GM21526 (cell line): ENCODE measurements around the gene HDLBP.
A peak's percentile ranks its signal among the peaks of the same experiment; 100 is the strongest.

Experiments
- ATAC-seq: cut with Tn5 transposase; IDR thresholded peaks from one replicate; pipeline ENCODE4 v1.9.1; 2021; ENCODE audit warnings: moderate library complexity; ENCODE audit not compliant: unreplicated experiment, low FRiP score

HDLBP gene, protein sequence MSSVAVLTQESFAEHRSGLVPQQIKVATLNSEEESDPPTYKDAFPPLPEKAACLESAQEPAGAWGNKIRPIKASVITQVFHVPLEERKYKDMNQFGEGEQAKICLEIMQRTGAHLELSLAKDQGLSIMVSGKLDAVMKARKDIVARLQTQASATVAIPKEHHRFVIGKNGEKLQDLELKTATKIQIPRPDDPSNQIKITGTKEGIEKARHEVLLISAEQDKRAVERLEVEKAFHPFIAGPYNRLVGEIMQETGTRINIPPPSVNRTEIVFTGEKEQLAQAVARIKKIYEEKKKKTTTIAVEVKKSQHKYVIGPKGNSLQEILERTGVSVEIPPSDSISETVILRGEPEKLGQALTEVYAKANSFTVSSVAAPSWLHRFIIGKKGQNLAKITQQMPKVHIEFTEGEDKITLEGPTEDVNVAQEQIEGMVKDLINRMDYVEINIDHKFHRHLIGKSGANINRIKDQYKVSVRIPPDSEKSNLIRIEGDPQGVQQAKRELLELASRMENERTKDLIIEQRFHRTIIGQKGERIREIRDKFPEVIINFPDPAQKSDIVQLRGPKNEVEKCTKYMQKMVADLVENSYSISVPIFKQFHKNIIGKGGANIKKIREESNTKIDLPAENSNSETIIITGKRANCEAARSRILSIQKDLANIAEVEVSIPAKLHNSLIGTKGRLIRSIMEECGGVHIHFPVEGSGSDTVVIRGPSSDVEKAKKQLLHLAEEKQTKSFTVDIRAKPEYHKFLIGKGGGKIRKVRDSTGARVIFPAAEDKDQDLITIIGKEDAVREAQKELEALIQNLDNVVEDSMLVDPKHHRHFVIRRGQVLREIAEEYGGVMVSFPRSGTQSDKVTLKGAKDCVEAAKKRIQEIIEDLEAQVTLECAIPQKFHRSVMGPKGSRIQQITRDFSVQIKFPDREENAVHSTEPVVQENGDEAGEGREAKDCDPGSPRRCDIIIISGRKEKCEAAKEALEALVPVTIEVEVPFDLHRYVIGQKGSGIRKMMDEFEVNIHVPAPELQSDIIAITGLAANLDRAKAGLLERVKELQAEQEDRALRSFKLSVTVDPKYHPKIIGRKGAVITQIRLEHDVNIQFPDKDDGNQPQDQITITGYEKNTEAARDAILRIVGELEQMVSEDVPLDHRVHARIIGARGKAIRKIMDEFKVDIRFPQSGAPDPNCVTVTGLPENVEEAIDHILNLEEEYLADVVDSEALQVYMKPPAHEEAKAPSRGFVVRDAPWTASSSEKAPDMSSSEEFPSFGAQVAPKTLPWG (N-terminal part only)

DNA sequence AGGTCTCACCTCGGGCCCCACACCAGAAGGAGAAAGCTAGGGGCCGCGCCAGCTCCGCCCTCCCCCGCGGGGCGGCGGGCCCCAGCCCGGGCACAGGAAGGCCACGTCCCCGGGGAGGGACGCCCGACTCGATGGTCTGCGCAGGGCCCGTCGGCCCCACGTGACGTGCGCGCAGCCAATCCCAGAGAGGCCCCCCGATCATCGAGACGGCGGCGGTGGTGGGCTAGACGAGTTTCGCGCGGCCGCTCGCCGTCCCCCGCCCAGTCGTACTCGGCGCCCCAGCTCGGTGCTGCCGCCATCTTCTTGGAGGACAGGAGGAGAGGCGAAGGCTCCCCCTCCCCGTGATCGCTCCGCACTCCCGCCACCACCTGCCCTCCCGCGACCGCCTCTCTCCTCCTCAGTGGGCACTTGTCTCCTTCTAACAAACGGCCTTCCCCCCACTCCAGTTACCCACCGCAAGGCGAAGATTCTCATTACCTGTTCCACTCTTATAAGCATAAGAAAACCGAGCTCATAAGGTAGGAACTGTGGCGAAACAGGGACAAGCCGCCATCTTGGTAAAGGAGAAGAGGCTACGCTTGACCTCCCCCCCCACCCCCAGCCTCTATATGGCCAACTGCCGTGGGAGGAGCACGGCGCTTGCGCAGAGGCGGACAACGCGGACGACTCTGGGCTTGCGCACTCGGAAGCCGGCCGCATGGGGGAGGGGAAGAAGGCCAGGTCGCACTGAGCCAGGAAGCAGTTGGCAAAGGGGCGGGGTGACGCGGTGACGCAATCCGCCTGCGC, at the start of gene HDLBP:
Gene HDLBP (minus strand): TSS at position 580 of the 786 bp plus-strand sequence. CDS start 48,803 bp downstream, outside the sequence.
- ATAC-seq: peak; percentile 69

DNA sequence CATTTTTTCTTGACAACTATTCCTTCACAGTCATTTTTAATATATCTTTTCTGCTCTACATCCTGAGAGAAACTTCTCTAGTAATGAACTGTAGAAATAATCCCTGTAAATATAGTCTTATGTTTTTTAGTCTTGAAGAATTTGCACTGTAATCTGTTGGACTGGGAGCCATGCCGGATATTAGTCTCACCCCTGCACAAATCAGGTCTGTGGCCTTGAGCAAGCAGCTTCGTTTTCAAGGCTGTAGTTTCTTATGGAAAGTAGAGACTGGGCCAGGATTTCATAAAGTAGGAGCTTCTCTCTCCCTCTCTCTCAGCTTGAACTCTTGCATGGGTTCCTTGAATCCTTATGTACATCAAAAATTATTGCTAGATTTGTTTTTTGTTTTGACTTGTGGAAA, 49.3 kb upstream of the HDLBP start:
- ATAC-seq: no peak

DNA sequence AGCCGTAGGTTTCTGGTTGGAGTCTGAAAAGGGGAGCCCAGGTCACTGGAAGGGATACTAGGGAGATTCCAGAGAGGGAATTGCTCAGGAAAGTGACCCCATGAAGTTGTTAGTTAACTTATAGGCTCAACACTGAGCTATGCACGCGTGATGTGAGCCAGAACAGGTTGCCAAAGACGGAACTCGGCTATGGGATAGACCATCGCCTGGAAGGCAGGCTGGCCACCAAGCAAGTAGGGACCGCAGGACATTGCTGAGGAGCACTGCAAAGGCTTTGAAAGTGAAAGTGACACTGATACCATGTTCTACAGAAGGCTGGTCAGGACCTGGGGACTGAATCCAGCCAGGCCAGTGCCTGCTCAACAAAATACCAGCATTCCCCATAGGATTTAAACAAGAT, 48.0 kb upstream of the HDLBP start:
- ATAC-seq: no peak

DNA sequence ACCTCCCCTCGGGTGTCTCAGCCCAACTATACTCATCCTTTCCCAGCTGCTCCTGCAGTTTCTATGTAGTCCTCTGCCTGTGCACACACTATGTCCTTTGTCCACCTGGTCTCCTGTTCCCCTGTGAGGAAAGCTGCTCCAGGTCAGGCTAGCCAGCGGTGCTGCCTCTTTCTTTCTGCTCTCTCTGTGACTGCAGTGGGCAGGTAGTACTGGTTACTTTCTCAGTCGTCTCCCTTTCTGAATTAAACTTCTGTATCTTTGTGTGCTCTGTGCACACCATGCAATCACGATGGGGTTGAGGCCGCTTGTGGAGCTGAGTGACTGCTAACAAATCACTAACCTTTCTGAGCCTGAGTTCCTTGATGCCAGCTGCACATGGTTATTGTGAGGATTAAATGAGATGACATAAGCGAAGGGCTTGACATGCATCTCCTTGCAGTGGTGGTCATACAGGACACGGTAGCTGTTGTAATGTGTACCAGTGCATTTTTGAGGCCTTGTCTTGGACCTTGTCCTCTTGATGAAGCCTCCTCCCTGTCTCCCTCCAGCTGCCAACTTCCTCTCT, 44.1 kb upstream of the HDLBP start:
- no peak for ATAC-seq

DNA sequence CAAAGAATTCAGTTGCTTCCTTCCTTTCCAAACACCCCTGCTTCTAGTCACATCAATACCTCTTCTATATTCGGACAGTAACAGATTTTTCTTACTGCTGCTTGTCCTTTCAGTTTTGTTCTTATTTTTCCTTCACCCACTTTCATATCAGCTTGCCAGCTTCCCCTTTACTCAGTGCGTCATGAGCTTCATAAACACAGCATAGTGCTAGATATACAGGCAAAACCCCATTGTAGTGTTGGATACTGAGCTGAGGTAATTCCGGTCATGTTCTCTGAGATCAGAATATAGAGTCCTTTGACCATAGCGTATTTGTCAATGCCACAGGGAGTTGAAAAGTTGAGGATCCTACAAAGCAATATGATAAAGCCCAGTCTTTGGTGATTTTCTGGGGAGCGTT, 43.0 kb upstream of the HDLBP start:
- peak; percentile 28 for ATAC-seq

DNA sequence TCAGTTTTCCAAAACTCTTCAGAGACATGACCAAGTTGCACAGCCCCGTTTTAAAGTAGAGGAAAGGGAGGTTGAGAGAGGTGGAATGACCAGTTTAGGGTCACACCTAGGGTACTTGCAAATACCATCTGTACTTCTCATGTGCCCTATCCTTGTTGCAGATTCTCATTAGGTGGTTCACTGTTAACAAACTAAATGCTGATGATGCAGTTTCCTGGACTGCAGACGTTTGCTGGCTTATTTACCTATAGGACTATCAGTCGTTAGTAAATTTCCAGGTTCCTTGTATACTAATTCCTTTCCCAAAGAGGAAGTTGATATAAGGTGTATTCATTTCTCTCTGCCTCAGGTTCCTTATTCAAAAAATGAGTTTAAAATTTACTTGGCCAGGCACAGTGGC, 42.1 kb upstream of the HDLBP start:
- ATAC-seq: no peak

DNA sequence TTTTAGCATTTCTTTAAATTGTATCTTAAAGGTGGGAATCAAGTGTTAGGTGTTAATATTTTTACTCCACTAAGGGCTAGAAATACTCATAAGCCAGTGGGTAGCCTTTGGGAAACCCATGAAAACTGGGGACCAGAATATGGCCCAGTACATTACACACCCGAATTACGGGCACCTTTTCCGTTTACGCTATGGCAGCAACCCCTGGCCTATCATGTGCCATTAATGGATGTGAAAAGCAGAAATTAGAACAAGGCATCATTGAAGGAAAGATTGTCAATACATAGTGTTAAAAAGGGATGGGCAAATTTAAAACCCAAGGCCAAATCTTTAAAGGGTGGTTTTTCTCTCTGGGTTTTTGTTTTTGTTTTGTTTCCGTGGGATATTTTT, 41.4 kb upstream of the HDLBP start:
- ATAC-seq: no peak

DNA sequence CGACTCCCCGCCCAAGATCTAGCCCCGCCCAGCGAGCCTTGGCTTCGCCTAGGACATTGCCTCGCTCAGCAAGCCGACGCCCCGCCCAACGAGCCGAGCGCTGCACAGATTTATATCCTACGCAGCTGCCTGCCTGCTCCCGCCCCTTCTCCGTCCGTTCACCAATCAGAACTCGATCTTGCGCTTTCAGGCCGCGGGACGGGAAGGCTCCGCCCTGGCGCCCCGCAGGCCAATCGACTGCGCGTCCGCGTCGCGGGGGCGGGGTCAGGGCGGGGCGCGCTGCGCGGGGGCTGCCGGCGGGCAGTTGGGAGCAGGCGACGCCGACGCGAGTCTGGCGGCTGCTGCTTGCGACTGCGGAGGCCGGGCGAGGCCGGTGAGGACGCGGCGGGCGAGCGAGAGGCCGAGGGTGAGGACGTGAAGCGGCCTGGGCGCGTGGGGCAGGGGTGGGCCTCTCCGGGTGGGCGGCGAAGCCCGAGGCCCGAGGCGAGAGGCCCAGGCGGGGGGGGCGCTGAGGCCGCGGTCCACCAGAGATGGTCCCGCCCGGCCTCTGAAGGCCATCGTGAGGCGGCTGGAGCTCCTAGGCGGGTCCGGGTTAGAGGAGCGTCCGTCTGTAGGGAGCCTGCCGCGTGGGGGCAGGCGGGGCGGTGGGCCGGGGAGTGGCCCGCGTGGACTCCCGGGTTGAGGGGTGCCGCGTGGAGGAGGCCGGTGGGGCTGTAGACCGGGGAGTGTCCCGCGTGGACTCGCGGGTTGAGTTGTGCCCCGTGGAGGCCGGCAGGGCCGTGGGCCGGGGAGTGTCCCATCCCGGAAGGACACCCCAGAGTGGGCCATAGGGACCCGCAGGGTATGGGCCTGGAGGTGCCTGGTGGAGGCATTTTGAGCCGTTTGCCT, 40.8 kb upstream of the HDLBP start, which contains the start of gene FARP2:
Gene FARP2 (plus strand): TSS at position 303 of the 888 bp plus-strand sequence. CDS start 16,823 bp downstream, outside the sequence.
- peak; percentile 74 for ATAC-seq

DNA sequence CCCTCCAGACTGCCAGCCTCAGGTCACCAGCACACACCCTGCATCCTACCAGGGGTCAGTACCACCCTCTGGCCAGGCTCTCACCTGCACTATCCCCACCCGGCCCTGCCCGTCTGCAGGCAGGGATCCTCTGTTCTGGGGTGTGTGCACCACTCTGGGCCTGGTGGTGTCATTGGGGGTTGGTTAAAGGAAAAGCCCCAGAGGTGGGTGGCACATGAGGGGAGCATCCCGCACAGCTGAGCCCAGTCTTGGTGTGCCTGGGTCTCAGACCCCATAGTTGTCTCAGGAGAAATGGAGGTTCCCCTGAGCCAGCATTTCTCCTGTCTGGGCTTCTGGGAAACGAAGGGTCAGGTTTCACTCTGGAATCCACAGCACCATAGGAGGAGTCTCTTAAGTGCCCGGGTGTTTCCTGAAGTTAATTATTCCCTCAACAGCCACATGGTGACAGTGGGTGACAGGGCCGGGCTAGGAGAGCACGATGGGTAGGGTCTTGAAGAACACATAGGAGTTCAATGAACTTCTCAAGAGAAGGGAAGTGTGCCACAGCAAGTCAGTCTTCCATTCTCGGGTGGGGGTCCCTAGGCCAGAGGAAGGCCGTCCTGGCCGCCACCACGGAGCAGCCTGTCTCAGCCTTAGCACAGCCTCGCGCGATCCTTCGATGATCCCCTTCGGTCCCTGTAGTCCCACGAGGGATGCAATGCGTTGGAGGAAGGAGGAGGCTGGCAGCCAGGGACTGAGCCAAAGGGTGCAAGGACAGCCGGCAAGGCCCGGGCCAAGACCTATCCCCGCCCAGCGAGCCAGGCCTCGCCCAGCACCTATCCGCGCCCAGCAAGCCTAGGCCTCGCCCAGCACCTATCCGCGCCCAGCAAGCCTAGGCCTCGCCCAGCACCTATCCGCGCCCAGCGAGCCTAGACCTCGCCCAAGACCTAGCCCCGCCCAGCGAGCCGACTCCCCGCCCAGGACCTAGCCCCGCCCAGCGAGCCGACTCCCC, 39.5 kb upstream of the HDLBP start:
- no peak for ATAC-seq

DNA sequence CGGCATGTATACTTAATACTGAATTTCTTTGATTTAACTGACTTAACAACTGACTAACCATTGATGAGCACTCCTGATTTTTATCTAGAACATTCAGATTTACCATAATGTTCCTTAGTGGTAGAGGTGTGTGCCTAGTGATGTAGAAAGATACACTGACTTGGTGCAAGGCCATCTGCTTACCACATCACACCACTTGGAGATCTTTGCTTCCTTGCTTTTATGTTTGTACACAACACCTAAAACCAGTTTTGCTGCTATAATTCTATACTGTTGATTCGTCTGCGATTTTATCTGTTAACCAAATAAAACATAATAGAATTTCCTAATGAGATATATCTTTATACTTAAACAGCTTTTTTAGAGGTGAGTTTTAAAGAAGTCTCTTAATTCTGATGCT, 36.8 kb upstream of the HDLBP start:
- ATAC-seq: no peak

DNA sequence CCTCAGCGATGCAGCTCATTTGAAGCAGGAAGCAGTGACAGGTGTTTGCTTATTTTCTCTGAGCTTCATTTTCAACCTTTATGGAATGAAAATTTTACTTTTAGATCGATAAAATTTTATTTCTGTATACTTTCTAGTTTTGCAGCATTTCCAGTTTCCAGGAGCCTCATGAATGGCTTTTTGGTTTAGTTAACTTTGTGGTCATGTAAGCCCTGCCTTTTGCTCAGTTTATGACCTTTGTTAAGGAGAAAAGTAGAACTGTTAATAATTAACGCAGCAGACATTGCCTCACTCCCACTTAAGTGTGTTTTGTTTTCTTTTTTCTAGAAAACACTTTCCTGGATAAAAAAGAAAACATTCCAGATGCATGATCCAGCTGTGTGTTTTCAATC, 36.2 kb upstream of the HDLBP start:
- ATAC-seq: no peak

DNA sequence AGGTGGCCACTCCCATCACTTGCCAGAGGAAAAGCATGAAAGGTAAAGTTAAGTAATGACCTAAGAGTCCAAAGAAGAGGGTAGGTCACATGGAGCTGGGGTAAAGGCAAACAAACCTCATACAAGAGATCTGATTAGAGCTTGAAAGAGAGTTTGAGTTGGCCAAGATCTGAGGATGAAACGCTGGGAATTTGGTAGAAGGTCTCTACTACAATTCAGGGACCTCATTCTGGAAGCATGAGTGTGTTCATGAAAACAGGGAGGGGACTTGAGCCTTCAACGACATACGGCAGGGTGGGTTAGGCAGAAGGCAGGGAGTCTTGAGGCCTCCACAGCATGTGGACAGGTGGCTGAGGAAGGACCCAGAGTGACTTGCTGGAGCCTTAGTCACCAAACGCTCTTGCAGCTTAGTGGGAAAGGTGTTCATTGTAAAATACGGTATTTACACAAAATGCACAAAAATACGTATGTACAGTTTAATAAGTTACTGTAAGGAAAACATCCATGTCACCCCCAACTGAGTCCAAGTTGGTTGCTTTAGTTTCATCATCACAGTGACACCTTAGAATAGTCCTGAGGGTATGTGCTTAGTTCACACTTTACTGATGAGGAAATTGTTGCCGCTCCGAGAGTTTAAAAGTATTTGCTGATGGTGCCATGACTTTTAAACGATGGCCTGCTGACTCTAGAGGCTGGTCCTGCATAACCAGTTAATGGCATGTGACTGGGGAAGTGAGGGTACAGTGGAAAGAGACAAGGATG, 35.6 kb upstream of the HDLBP start:
- no peak for ATAC-seq

DNA sequence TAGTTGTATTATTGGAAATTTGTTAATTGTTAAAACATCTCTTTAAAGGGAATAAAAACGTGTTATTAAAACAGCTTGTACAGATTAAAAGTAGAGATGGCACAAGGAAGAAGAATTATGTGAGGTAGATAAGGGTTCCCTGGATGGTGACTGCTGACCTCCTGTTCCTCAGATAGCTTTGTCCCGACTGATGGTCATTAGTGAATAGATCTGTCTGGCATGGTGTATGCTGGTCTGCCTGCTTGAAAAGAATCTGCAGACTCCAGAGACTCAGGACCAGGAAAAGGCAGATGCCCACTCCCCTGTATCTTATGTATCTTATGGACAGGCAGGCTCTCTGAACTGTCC, 35.0 kb upstream of the HDLBP start:
- ATAC-seq: no peak

DNA sequence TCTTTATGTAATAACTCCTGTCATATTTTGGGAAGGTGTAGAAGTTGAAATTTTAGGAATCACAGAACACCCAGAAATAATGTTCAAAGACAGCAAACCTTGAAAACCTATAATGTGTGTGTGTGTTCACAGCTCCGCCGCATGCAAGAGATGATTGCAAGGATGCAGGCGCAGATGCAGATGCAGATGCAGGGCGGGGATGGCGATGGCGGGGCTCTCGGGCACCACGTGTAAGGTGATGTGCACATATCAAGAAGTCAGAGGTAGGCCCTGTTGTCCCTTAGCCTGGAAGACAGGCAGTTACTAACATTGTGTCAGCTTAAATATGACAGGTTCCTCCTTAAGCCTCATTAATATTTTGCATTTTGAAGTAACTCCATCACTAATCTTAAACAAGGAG, 34.5 kb upstream of the HDLBP start:
- ATAC-seq: no peak

DNA sequence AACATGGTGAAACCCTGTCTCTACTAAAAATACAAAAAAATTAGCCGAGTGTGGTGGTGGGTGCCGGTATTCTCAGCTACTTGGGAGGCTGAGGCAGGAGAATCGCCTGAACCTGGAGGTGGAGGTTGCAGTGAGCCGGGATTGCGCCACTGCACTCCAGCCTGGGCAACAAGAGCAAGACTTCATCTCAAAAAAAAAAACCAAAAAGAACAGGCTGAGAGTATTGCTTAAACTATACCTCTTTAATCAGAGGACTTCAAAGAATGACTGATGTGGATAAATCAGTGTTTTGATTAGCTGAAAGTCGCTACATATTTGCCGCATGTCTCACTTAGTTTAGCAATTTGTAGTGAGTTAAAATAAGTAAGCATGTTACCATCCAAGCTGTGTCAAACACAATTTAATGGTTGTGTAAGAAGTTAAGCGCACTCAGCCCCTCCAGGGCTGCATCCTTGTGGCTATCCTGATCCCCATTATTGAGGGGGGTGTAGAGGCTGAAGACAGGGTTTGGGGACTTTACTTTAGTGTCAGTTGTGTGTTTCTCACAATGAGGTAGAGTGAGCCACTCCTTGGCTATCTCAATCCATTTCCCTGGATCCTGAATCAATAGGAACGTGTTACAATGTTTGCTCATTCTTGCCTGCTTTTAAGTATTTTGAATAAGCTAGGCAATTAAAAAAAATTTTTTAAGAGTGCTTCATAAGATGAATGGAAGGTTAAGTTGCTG, 29.6 kb upstream of the HDLBP start:
- no peak for ATAC-seq

DNA sequence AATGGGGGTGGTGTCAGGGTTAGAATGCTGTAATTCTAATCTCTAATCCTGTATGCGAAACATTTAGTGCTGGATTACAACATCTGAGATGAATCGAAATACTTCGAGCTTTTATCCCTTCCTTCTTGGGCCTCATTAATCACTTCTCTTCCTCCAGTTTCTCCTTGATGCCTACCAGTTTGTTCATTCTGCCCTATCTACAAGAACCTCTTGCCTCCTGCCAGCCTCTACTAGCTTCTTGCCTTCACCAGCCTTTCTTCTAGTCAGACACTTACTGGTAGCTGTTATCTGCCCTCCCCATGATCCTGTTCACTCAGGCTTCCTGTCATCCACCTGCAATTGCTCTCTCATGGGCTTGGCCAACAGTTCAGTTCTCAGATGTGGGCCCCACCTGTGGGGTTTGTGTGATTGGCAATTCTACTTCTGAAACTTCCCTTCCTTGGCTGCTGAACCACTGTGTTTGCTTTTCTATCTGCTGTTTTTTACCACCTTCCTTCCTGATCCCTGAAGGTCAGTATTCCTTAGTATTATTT, 25.2 kb upstream of the HDLBP start:
- ATAC-seq: no peak
